ENCODE data around the gene CLRN3. TPM values are rescaled to one million over a fixed set of nuclear protein-coding genes. Genes with fewer than 3 reads are reported as not detected.

The CLRN3 gene
- total RNA-seq, 1 experiment from 2014 or later: not detected

GRCh38 chr10:127910464-127910770, 17.7 kb upstream of the CLRN3 start:
- Mint-ChIP-seq H3K27me3 (ENCODE audit: insufficient read depth, unreplicated experiment) (no peaks in the 10 kb centered on the region), H3K4me1 (ENCODE audit: insufficient read depth, unreplicated experiment) (peaks cover 7% of the 10 kb centered on the region), H3K27ac (ENCODE audit: low read depth, unreplicated experiment) (no peak overlapping the region), H3K36me3 (ENCODE audit: insufficient read depth, unreplicated experiment) (no peaks in the 10 kb centered on the region), H3K9me3 (ENCODE audit: unreplicated experiment) (no peaks in the 10 kb centered on the region), H3K4me3 (ENCODE audit: unreplicated experiment) (no peak overlapping the region)
- TF ChIP-seq CTCF (IDR thresholded peaks at IDR 0.05; ENCODE audit: unreplicated experiment): no peak
- BruUV-seq (replicated peaks): no TSS peak
- ChIA-PET POLR2A (interaction anchor here (0.6 kb wide), 1 partner anchor 245 kb away, joined by 3 read pairs; no protein-coding TSS in a partner anchor), CTCF (interaction anchor here (0.6 to 6.6 kb wide), 3 partner anchors 12 to 1928 kb away, joined by 3 to 260 read pairs (median 3); no protein-coding TSS in a partner anchor)
- no peak for DNase-seq (ENCODE audit: unreplicated experiment)
- intact Hi-C loops (cut with micrococcal nuclease): no loop called here

- no TSS peak for BruUV-seq (replicated peaks)
Measured at GRCh38 chr10:127909716-127910463, 17.1 kb upstream of the CLRN3 start.

GRCh38 chr10:127908959-127909267, 16.2 kb upstream of the CLRN3 start:
- H3K4me3 Mint-ChIP-seq (ENCODE audit: unreplicated experiment): no peak overlapping the region
- no peak for DNase-seq (ENCODE audit: unreplicated experiment)
- H3K9me3 Mint-ChIP-seq (ENCODE audit: unreplicated experiment): no peaks in the 10 kb centered on the region
- H3K27ac Mint-ChIP-seq (ENCODE audit: low read depth, unreplicated experiment): no peak overlapping the region
- ChIA-PET POLR2A (no interaction called here), CTCF (interaction anchor here (0.8 to 6.6 kb wide), 4 partner anchors 14 to 127 kb away, joined by 3 to 260 read pairs (median 30); no protein-coding TSS in a partner anchor)
- BruUV-seq (replicated peaks): no TSS peak
- H3K27me3 Mint-ChIP-seq (ENCODE audit: insufficient read depth, unreplicated experiment): no peaks in the 10 kb centered on the region
- no peak for TF ChIP-seq CTCF (IDR thresholded peaks at IDR 0.05; ENCODE audit: unreplicated experiment)
- H3K4me1 Mint-ChIP-seq (ENCODE audit: insufficient read depth, unreplicated experiment): peaks cover 7% of the 10 kb centered on the region
- no peaks in the 10 kb centered on the region for H3K36me3 Mint-ChIP-seq (ENCODE audit: insufficient read depth, unreplicated experiment)
- intact Hi-C loops (cut with micrococcal nuclease): loop anchor here (5.0 kb wide), 1 partner anchor 192 kb away; no protein-coding TSS in a partner anchor

More at GRCh38 chr10:127909716-127910463, 17.1 kb upstream of the CLRN3 start:
- DNase-seq (ENCODE audit: unreplicated experiment): no peak
- Mint-ChIP-seq H3K36me3 (ENCODE audit: insufficient read depth, unreplicated experiment) (no peaks in the 10 kb centered on the region), H3K9me3 (ENCODE audit: unreplicated experiment) (no peaks in the 10 kb centered on the region), H3K27ac (ENCODE audit: low read depth, unreplicated experiment) (no peak overlapping the region), H3K4me3 (ENCODE audit: unreplicated experiment) (no peak overlapping the region), H3K4me1 (ENCODE audit: insufficient read depth, unreplicated experiment) (peaks cover 7% of the 10 kb centered on the region), H3K27me3 (ENCODE audit: insufficient read depth, unreplicated experiment) (no peaks in the 10 kb centered on the region)
- ChIA-PET CTCF (interaction anchor here (1.0 to 6.6 kb wide), 3 partner anchors 13 to 126 kb away, joined by 3 to 260 read pairs (median 3); no protein-coding TSS in a partner anchor), POLR2A (interaction anchor here (0.6 kb wide), 1 partner anchor 244 kb away, joined by 3 read pairs; no protein-coding TSS in a partner anchor)
- intact Hi-C loops (cut with micrococcal nuclease): loop anchor here (5.0 kb wide), 1 partner anchor 193 kb away; no protein-coding TSS in a partner anchor
- no peak for TF ChIP-seq CTCF (IDR thresholded peaks at IDR 0.05; ENCODE audit: unreplicated experiment)

- Mint-ChIP-seq H3K4me3 (ENCODE audit: unreplicated experiment) (peak overlapping the region; percentile 62), H3K27ac (ENCODE audit: low read depth, unreplicated experiment) (no peak overlapping the region), H3K36me3 (ENCODE audit: insufficient read depth, unreplicated experiment) (no peaks in the 10 kb centered on the region), H3K27me3 (ENCODE audit: insufficient read depth, unreplicated experiment) (no peaks in the 10 kb centered on the region), H3K4me1 (ENCODE audit: insufficient read depth, unreplicated experiment) (peaks cover 7% of the 10 kb centered on the region), H3K9me3 (ENCODE audit: unreplicated experiment) (no peaks in the 10 kb centered on the region)
- DNase-seq (ENCODE audit: unreplicated experiment): peak; percentile 54
- BruUV-seq (replicated peaks): no TSS peak
- ChIA-PET POLR2A (interaction anchor here (0.6 to 1.6 kb wide), 3 partner anchors 101 to 104 kb away, joined by 3 to 4 read pairs (median 3); no protein-coding TSS in a partner anchor), CTCF (interaction anchor here (0.6 to 6.6 kb wide), 9 partner anchors 9 to 210 kb away, joined by 3 to 260 read pairs (median 4); no protein-coding TSS in a partner anchor)
- intact Hi-C loops (cut with micrococcal nuclease): loop anchor here (5.0 kb wide), 1 partner anchor 191 kb away; no protein-coding TSS in a partner anchor
- no peak for TF ChIP-seq CTCF (IDR thresholded peaks at IDR 0.05; ENCODE audit: unreplicated experiment)
Measured at GRCh38 chr10:127908106-127908958, 15.6 kb upstream of the CLRN3 start.
